Upper lobe of left lung (tissue), 4 donors: ENCODE measurements around the gene CDH8.

ENCODE experiments used
- CTCF ChIP-seq, 6 experiments: fragments of 450-650 bp in 4 of 6; fragments of 200-600 bp in 2 of 6; sonication (generic) in 2 of 6; IDR thresholded peaks; one replicate each; pipeline ENCODE4 v1.5.1; 2016 to 2019; ENCODE audit warnings: antibody characterized with exemption in 6 of 6
- POLR2A ChIP-seq, 4 donors: fragments of 450-650 bp; IDR thresholded peaks; one replicate each; pipeline ENCODE4 v1.5.1; 2016 to 2017; ENCODE audit warnings: antibody characterized with exemption in 4 of 4, mild to moderate bottlenecking in 2 of 4

- TF ChIP-seq POLR2A (IDR thresholded peaks at IDR 0.05): no peak
- no peak for TF ChIP-seq CTCF (IDR thresholded peaks at IDR 0.05)
These were observed 15.6 kb downstream of the CDH8 start for GRCh38 chr16:62020681-62021080.
